SK-N-MC (cell line): ENCODE results near the gene ZSWIM1.

Experiments
- EZH2 ChIP-seq: fragments of 200-600 bp; sonication (generic); IDR thresholded peaks from one replicate; pipeline ENCODE4 v1.6.1; 2017; ENCODE audit warnings: antibody characterized with exemption
- POLR2AphosphoS5 ChIP-seq: IDR thresholded peaks from 2 replicates; pipeline ENCODE4 v1.6.1; 2012; ENCODE audit warnings: mild to moderate bottlenecking, low read depth, low read length, borderline replicate concordance

DNA sequence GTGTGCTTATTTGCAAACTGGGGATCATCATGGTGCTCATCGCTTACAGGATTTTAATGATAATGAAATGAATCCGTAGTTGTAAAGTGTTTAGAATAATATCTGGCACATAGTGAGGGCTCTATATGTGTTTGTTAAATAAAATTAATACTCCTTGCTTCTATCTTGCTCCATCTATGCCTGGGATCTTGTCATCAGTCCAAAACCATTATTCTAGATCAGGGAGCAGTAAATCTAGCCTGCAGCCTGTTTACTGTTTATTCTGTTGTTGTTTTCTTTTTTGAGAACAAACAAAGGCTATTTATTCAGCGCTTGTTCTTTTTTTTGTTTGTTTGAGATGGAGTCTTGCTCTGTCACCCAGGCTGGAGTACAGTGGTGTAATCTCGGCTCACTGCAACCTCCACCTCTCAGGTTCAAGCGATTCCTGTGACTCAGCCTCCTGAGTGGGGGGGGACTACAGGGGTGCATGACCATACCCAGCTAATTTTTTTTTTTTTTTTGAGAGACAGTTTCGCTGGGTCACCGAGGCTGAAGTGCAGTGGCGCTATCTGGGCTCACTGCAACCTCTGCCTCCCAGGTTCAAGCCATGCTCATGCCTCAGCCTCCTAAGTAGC is 32.0 kb upstream of the ZSWIM1 start:
- TF ChIP-seq POLR2AphosphoS5 = no peak
- no peak for TF ChIP-seq EZH2
